Erythroblast (primary cell): ENCODE results near the gene ZBTB38.

Experiments
- GATA1 ChIP-seq: IDR thresholded peaks from 2 replicates; pipeline ENCODE4 v1.6.1; 2011; ENCODE audit warnings: low read depth, mild to moderate bottlenecking, control low read depth, low read length, moderate library complexity
- POLR2A ChIP-seq: IDR thresholded peaks from 2 replicates; pipeline ENCODE4 v1.6.1; 2011; ENCODE audit warnings: mild to moderate bottlenecking, low read length

DNA sequence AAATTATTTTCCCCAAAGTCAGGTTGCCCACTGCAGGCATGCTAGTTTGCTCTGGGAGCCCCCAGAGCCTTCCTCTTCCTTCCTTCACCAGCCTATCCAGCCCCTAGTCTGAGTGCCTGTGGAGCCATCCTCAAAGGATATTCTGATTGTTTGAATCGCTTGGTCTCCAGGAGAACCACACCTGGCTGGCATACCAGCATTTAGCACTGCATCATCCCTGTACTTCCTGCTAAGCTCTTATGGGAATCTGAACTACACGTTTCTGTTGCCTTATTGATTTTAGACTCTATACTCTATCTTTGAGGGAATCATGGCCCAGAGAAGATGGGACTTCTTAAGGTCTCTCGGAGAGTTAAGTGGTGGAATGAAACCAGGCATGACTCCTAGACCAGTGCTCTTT lies 26.3 kb downstream of the ZBTB38 start:
- TF ChIP-seq POLR2A = no peak
- no peak for TF ChIP-seq GATA1
